Measurements from ENCODE around the gene CMIP. TPM values are rescaled to one million over a fixed set of nuclear protein-coding genes. Genes with fewer than 3 reads are reported as not detected.

Gene CMIP
- polyA plus RNA-seq, 1 experiment = 2.7 TPM

- ChIA-PET CTCF (interaction anchor here (0.6 to 1.3 kb wide), 4 partner anchors 70 to 1309 kb away, joined by 3 to 5 read pairs (median 4); no protein-coding TSS in a partner anchor), POLR2A (no interaction called here)
Observed at GRCh38 chr16:81473558-81473957, 28.9 kb downstream of the CMIP start.

GRCh38 chr16:81473969-81474959, 29.7 kb downstream of the CMIP start:
- Histone ChIP-seq H3K27me3 (ENCODE audit: control insufficient read depth, insufficient read depth, low read length) (no peaks in the 10 kb centered on the region), H3K9me3 (ENCODE audit: control insufficient read depth, insufficient read depth, low read length) (no peaks in the 10 kb centered on the region), H3K4me3 (ENCODE audit: low read depth, low read length) (no peak overlapping the region), H3K27ac (ENCODE audit: low read depth, low read length) (no peak overlapping the region)
- CTCF ChIA-PET = interaction anchor here (0.6 to 1.3 kb wide), 5 partner anchors 70 to 1309 kb away, joined by 3 to 5 read pairs (median 4); no protein-coding TSS in a partner anchor
- no peak for TF ChIP-seq CTCF (IDR thresholded peaks at IDR 0.05; ENCODE audit: low read depth, low read length)
- no peak for DNase-seq (ENCODE audit: low read depth, low spot score)
- POLR2A ChIA-PET = no interaction called here

More at GRCh38 chr16:81473558-81473957, 28.9 kb downstream of the CMIP start:
- Histone ChIP-seq H3K27me3 (ENCODE audit: control insufficient read depth, insufficient read depth, low read length) (no peaks in the 10 kb centered on the region), H3K9me3 (ENCODE audit: control insufficient read depth, insufficient read depth, low read length) (no peaks in the 10 kb centered on the region), H3K4me3 (ENCODE audit: low read depth, low read length) (no peak overlapping the region), H3K27ac (ENCODE audit: low read depth, low read length) (no peak overlapping the region)
- no peak for TF ChIP-seq CTCF (IDR thresholded peaks at IDR 0.05; ENCODE audit: low read depth, low read length)
- DNase-seq (ENCODE audit: low read depth, low spot score) = no peak

GRCh38 chr16:81477697-81478693, 33.4 kb downstream of the CMIP start:
- no peak for TF ChIP-seq CTCF (IDR thresholded peaks at IDR 0.05; ENCODE audit: low read depth, low read length)
- H3K27ac ChIP-seq (ENCODE audit: low read depth, low read length) = no peak overlapping the region
- ChIA-PET POLR2A (no interaction called here), CTCF (no interaction called here)
- no peaks in the 10 kb centered on the region for H3K27me3 ChIP-seq (ENCODE audit: control insufficient read depth, insufficient read depth, low read length)
- no peak overlapping the region for H3K4me3 ChIP-seq (ENCODE audit: low read depth, low read length)
- no peaks in the 10 kb centered on the region for H3K9me3 ChIP-seq (ENCODE audit: control insufficient read depth, insufficient read depth, low read length)
- DNase-seq (ENCODE audit: low read depth, low spot score) = no peak

GRCh38 chr16:81478876-81479511, 34.4 kb downstream of the CMIP start:
- POLR2A ChIA-PET = no interaction called here
- TF ChIP-seq CTCF (IDR thresholded peaks at IDR 0.05; ENCODE audit: low read depth, low read length) = no peak
- Histone ChIP-seq H3K4me3 (ENCODE audit: low read depth, low read length) (no peak overlapping the region), H3K27ac (ENCODE audit: low read depth, low read length) (no peak overlapping the region), H3K27me3 (ENCODE audit: control insufficient read depth, insufficient read depth, low read length) (no peaks in the 10 kb centered on the region), H3K9me3 (ENCODE audit: control insufficient read depth, insufficient read depth, low read length) (no peaks in the 10 kb centered on the region)
- CTCF ChIA-PET = no interaction called here
- DNase-seq (ENCODE audit: low read depth, low spot score) = no peak
